ENCODE measurements around the gene THAP7.

The THAP7 gene

DNA sequence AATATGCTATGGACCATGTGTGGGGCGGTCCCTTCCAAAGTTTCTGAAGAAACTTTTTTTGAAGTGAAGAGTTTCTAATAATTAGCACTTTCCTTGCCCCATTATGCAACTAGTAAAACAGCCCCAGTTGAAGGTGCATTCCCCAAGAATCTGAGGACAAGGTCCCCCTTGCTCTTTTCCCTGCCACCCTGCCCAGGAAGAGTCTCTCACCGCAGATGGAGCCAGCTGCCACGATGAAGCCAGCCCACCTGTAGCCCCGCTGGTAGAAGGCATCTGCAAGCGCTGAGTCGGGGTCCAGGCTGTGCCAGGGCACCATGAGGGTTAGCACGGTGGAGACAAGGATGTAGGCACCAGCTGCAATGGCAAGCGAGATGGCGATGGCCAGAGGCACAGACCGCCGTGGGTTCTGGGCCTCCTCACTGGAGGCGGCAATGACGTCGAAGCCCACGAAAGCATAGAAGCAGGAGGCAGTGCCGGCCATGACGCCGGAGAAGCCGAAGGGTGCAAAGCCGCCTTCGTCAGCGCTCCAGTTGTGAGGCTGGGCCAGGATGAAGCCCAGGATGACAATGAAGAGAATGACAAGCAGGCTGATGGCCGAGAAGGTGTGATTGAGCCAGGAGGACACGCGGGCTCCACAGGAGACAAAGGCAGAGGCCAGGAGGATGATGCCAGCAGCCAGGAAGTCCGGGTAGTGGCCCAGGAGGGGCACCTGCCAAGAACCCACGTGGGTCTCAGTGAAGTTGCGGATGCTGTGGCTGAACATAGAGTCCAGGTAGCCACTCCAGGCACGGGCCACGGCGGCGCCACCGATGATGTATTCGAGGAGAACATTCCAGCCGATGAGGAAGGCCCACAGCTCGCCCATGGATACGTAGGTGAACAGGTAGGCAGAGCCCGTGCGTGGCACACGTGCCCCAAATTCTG lies 29.0 kb upstream of the THAP7 start:
- no peak for DNase-seq

DNA sequence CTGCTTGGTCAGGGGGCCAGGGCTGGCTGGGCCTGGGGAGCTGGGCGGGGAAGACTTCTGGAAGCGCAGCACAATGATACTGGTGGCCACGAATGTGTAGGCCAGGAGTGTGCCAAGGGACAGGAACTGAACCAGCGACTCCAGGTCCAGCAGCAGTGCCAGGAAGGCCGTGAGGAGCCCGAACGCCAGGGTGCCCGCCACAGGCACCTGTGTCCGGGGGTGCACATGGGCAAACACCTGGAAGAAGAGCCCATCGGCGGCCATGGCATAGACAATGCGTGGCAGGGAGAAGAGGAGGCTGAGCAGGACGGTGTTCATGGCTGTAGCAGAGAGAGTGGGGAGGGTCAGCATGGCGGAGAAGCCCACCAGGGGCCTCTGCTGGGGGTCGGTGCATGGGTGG lies 28.1 kb upstream of the THAP7 start:
- no peak for DNase-seq

DNA sequence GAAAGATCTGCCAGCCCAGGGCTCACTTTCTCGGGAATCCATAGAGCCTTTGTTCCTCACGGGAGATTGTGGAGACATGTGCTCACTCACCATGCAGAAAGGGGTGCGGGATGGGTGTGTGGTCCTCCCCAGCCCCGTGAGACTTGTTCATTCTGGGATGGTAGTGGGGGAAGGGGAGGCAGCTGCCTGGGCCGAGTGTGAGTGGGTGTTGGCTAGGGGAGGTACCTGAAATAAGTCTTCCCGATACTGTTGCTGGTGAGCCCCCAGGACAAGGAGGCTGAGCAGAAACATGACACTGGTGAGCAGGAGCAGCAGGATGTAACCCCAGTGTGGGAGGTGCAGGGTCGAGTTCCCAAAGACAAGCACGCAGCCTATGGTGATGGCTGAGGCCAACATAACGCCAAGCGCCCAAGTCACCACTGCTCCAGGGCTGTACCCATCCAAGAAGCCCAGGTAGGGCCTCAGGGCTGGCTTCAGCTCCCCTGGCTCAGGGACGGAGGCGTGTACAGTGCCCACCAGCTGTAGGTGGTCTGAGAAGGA lies 27.6 kb upstream of the THAP7 start:
- no peak for DNase-seq

DNA sequence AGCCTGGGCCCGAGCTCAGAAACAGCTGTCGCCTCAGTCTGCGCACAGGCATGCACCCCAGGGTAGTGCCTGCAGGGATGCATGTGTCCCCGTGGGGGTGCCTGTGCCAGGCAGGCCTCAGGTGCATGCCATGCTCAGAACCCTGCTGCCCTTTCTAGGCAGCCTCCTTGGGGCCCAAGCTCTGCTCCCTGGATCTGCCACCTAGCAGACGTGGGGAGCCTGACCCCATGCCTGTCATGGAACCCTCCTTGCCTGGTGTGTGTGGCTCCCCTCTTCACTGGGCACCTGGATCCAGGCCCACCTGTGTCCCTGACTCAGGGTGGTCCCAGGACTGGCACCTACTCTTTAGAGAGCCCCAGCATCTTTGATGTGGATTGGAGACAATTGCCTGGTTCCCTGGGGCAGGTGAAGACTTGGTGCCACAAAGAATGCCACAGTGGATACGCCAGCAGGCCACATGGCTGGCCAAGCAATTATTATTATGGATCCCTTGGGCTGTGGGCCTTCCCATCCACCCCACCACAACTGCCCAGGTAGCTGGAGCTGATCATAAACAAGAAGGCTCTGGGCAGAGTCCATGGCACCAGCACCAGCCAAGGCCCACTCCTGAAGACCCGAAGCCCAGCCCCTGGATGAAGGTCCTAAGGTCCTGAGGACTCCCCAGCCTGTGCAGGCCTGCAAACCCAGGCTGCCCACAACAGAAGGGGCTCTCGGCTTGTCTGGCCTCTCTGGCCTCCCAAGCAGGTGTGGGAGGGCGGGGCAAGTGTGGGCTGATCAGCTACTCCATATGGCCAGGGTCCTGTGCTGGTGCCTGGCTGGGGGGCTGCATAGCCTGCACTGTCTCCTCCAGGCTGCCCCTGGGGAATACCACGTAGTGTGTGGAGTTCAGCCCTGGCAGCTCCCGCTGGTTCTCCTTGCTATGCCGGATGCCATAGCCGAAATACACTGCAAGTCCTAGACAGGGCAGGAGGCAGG lies 26.6 kb upstream of the THAP7 start:
- no peak for DNase-seq

DNA sequence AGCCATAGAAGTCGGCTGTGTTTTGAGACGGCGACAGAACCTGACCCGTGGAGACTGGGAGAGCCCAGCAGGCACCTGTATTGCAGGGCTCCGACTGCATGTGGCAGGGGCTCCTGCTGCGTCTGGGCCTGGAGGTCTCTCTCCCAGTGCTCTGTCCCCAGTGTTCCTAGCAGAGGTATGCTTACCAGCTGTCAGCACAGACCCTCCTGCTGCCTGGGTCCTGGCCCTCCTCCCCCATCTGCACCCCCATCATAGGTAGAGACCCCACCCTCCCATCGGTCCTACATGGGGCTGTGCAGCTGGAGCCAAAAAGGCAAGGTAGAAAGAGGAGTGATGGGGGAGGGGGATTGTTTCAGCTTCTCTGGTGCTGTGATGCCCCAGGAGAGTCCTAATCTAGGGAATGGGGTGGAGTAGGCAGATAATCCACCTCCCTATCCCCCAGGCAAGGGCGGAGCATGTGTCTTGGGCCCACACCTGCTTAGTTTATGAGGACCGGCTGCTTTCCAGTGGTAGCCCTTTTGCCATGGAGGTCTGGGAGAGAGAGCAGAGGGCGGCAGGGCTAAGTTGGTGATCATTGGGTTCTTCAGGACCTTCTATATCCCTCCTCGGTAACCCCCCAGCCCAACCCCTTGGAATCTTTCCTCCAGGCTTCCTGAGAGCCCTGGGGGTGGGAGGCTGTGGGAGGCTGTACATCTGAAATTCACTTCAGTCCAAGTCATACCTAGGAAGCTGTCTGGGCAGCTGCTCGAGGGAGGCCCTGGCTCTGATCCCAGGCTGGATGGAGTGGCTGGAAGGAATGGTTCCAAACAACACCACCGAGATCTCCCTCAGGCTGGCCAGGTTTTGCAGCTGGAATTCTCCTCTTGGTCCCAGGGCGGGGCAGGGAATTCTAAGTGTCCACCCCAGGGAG lies 25.1 kb upstream of the THAP7 start:
- DNase-seq, result no peak

DNA sequence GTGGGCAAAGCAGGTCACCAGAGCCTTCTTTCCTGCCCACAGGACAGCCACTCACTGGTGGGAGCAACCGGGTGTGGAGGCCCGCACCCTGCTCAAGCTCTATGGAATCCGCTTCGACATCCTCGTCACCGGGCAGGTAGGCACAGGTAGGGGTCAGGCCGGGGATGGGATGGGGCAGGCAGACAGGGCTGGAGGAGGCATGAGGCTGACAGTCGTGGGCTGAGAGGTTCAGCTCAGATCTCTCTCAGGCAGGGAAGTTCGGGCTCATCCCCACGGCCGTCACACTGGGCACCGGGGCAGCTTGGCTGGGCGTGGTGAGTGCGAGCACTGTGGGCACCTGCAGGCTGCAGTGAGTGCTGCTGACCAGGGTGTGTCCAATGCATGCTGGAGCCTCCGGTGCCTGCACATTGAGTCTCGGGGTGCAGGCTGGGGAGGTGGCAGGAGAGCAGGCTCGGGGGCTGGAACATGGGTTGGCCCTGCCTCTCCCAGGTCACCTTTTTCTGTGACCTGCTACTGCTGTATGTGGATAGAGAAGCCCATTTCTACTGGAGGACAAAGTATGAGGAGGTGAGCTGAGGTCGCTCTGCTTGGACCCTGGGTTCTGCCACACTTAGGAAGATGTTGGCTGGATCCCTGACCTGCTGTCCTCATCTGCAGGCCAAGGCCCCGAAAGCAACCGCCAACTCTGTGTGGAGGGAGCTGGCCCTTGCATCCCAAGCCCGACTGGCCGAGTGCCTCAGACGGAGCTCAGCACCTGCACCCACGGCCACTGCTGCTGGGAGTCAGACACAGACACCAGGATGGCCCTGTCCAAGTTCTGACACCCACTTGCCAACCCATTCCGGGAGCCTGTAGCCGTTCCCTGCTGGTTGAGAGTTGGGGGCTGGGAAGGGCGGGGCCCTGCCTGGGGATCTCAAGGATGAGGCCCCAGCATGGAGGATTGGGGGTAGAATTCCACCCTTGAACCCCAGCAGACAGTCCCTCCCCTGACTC lies 24.1 kb upstream of the THAP7 start:
- no peak for DNase-seq

DNA sequence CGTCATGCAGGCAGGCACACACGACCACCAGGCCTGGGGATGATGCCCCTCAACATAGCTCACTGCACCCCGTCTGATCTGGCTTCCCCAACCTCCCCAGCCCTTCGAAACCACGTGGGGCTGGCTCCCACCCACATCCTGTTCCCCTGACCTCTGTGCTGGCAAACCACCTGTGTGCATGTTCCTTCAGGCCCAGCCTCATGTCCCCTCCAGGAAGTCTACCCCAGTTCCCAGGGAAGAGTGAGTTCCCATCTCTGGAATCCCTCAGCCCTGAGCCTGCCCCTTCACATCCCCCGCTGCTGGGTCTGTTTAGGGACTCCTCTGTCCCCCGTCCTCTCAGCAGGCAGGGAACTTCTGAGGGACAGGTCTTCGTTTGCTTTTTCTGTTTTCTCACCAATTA lies 23.3 kb upstream of the THAP7 start:
- DNase-seq, result no peak

DNA sequence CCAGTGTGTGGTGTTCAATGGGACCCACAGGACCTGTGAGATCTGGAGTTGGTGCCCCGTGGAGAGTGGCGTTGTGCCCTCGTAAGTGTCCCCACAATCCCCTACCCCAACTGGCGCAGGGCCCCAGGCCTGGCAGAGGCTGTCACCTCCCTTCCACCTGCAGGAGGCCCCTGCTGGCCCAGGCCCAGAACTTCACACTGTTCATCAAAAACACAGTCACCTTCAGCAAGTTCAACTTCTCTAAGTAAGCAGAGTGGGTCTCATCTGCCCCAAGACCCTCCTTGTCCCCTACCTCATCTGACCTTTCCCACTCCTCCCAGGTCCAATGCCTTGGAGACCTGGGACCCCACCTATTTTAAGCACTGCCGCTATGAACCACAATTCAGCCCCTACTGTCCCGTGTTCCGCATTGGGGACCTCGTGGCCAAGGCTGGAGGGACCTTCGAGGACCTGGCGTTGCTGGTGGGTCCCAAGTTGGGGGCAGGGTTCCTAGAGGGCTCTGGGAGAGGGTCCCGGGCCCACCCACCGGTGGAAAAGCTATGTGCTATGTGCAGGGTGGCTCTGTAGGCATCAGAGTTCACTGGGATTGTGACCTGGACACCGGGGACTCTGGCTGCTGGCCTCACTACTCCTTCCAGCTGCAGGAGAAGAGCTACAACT lies 21.2 kb upstream of the THAP7 start:
- no peak for DNase-seq

DNA sequence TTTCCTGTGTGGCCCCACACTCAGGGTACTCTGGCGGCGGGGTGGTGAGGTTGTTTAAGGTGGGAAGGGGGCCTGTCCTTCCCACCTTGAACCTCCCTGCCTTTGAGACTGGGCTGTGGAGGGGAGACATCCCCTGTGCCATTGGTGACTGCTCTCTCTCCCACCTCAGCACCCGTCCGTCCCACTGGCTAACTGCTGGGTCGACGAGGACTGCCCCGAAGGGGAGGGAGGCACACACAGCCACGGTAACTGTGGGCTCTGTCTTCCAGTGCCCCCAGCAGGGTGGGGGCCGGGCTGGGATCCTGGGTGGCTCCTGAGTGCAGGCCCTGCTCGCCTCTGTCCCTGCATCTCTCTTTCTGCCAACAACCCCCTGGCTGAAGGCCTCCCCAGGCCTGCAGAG lies 20.6 kb upstream of the THAP7 start:
- DNase-seq, result no peak

DNA sequence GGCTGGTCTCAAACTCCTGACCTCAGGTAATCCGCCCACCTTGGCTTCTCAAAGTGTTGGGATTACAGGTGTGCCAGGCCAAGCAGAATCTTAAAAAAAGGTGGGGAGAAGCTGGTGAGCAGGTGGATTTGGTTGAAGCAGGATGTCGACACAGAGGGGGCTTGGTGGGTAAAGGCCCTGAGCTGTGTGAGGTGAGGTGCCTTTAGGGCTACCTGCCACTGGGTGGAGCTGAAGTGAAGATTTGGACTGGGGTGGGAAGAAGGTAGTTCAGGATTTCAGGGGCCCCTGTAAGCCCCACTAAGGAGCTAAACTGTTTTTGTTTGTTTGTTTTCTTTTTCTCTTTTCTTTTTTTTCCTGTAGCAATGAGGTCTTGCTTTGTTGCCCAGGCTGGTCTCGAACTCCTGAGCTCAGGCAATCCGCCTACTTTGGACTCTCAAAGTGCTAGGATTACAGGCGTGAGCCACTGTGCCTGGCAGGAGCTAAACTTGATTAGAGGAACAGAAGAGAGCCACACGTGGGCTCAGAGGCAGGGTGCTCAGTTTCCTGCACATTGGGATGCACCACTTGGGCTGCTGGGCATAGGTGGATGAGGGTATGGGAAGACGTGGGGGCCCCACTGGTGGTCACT lies 19.0 kb upstream of the THAP7 start:
- no peak for DNase-seq

DNA sequence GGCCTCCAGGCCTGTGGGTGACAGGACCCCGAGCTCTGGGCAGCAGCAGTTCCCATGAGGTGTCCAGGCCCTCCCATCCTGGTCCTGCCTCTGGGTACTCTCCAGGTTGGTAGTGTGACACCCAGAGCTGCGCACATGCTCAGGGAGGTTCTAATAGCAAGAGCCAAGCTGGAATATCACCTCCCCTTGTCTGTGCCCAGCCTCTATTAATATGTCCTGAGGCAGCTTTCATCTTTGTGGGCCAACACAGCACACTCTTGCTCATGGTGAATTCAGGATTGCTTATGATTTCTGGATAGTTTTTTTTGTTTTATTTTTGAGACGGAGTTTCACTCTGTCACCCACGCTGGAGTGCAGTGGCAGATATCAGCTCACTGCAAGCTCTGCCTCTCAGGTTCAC lies 16.4 kb upstream of the THAP7 start:
- DNase-seq, result no peak

DNA sequence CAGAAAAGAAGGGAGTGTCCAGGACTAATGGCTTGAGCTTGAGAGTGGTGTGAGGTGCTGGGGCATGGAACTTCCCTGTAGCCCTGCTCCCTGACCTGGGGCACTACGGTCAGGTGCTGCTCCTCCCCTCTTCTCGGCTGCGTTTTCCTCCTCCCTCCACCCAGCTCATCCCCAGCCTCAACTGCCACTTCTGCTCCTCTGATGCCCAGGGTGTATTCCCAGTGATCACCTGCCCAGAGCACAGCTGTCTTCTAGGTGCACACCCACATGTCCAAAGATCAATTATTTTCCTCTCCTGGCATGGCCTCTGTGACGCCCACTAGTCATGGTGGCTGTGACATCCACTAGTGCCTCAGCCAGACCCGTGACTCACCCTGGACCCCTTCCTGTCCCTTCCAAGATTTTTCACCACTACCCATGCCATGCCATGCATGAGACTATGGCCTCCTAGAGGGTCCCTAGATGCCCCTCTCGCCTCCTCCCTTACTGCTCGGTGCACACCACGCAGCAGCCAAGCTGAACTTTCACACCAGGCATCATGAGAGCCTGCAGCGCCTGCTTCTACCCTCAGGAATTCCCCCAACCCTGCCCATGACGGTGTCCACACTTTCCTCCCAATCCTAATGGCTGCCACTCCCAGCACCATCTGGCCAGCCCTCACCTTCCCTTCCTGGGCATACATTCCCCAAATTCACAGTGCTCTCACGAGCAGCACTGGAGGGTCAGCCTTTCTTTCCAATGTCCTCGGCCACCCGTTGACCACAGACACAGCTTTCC lies 14.9 kb upstream of the THAP7 start:
- DNase-seq, result no peak

DNA sequence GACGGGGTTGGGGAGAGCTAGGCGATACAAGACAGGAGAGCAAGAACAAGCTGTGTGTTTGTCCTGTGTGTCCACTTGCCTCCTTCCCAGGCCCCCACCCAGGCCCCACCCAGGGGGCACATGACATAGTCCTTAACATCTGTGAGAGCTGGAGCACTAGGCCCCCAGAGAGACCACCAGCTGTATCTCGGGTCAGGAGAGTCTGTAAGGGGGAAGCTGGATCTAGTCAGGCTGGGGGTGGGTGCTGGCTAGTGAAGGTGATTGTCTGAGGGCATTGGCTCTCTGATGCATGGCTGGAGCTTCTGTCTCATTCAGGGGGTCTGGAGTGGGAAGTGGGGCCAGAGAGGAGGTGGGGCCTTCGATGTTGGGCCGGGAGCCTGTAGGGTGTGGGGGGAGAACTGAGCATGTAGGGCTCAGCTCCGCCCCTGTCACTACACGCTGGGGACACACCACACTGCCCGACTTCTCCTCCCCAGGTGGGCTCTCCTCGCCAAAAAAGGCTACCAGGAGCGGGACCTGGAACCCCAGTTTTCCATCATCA lies 13.6 kb upstream of the THAP7 start:
- DNase-seq, result no peak

DNA sequence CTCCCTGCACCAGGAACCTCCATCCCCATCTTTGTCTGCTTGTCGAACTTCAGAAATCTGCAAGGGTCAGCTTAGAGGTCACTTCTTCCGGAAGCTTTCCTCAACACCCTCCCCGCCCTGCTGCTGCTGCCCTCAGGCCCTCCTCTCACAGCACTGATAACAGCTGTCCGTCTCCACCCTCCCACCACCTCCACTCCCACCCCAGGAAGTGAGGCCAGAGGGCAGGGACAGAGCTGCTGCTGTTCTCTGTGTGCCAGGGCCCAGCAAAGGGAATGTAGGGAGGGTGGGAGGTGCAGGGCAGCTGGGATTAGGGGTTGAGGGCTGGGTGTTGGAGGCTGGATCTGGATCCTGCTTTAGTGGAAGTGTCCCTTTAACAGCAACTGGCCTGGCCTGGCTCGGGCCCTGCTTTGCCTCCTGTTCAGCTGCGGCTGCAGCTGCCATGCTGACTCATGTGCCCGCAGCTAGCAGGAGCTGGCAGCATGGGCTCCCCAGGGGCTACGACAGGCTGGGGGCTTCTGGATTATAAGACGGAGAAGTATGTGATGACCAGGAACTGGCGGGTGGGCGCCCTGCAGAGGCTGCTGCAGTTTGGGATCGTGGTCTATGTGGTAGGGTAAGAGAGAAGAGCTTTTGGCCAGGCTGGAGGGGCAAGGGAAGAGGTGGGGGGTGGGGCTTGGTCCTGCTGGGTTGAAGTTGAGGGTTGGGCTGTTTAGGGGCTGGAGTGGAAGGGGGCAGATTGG lies 13.0 kb upstream of the THAP7 start, which contains the start of gene P2RX6:
Gene P2RX6 (plus strand): TSS at position 440 of the 740 bp plus-strand sequence. CDS start 10 bp downstream, at position 450.
- DNase-seq, result no peak

DNA sequence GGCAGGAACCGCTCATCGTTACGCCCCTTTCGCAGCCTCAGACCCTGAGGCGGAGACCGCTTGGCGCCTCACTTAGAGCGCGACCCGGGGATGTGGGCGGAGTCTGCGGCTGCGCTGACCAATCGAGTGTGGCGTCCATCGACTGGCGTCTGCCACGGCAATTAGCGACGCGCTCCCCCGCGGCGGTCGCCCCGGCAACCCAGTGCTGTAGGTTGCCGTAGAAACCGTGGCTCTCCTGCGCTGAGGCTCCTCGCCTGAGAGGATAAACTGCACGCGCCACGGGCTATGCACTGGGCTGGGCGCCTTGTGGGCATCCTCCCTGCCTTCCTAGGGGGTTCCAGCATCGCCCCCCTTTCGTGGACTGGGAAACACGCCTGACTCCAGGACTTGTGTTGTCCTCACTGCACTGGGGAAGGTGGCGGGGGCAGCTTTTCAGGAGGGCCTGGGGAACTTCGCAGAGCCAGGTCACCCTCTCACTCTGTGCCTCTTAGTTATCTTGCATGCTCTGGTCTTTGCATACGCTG lies 12.3 kb upstream of the THAP7 start:
- DNase-seq, result peak; percentile 89

DNA sequence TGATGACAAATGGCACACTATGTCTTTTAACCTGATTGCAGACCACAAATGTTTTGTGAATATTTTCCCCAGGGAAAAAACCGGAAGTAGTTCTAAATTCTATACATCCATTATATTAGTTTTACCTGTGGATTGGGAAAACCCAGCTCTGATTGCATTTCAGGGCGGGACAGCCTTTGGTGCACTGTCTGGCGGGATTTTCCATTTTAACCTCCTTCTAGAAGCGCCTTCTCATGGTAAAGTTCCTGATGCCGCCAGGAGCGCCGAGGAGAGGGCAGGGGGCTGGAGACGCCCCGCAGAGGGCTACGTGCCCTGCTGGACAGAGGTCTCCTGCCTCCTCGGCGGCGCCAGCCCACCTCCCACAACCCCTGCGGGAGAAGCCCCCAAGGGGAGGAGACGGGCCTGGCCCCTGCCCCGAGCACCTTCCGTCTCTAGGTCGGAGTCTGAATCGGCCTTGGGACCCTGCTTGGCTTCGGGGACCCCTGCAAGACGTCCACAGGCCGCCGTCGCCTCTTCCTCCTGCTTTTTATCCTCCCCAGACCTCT lies 11.8 kb upstream of the THAP7 start:
- no peak for DNase-seq

Data from activated CD4-positive, alpha-beta T cell treated with anti-CD3 and anti-CD28 coated beads, Interleukin-2, amount 50 U/mL, for 16 hours (primary cell).